Activated CD8-positive, alpha-beta memory T cell treated with anti-CD3 and anti-CD28 coated beads for 24 hours (primary cell): ENCODE measurements around the gene ISM1.
"Not testable (repeated sequence)": the region's sequence is repeated elsewhere in the genome, so short reads cannot be mapped to it uniquely, and the experiment has no call there.

Experiments
- DNase-seq: peaks from one replicate; pipeline ENCODE4 v3.0.0-alpha.2; 2020

ISM1 gene

GRCh38 chr20:13222319-13222716, 1.2 kb downstream of the ISM1 start:
- no peak for DNase-seq

- no peak for DNase-seq
Observed at GRCh38 chr20:13223736-13224520, 2.9 kb downstream of the ISM1 start.

GRCh38 chr20:13226367-13226766, 5.3 kb downstream of the ISM1 start:
- DNase-seq = no peak

GRCh38 chr20:13228771-13229170, 7.7 kb downstream of the ISM1 start:
- no peak for DNase-seq

GRCh38 chr20:13229538-13229937, 8.5 kb downstream of the ISM1 start:
- no peak for DNase-seq

- peak; percentile 67 for DNase-seq
Observed at GRCh38 chr20:13231031-13231752, 10.1 kb downstream of the ISM1 start.

- no peak for DNase-seq
Observed at GRCh38 chr20:13232999-13233398, 11.9 kb downstream of the ISM1 start.

GRCh38 chr20:13234961-13235360, 13.9 kb downstream of the ISM1 start:
- DNase-seq = no peak

- DNase-seq = not testable (repeated sequence)
Observed at GRCh38 chr20:13236360-13236759, 15.3 kb downstream of the ISM1 start.

- DNase-seq = no peak
Observed at GRCh38 chr20:13236990-13237720, 16.1 kb downstream of the ISM1 start.

GRCh38 chr20:13238001-13238653, 17.1 kb downstream of the ISM1 start:
- DNase-seq = no peak

GRCh38 chr20:13243826-13244376, 22.8 kb downstream of the ISM1 start:
- DNase-seq = no peak

GRCh38 chr20:13245250-13245723, 24.2 kb downstream of the ISM1 start:
- no peak for DNase-seq

- no peak for DNase-seq
Observed at GRCh38 chr20:13249118-13249797, 28.2 kb downstream of the ISM1 start.

GRCh38 chr20:13249798-13250170, 28.7 kb downstream of the ISM1 start:
- no peak for DNase-seq

GRCh38 chr20:13250251-13250650, 29.2 kb downstream of the ISM1 start:
- no peak for DNase-seq

GRCh38 chr20:13251106-13251903, 30.2 kb downstream of the ISM1 start:
- no peak for DNase-seq

GRCh38 chr20:13251904-13252297, 30.8 kb downstream of the ISM1 start:
- no peak for DNase-seq

GRCh38 chr20:13255356-13255755, 34.3 kb downstream of the ISM1 start:
- DNase-seq = no peak

- DNase-seq = no peak
Observed at GRCh38 chr20:13256606-13257005, 35.5 kb downstream of the ISM1 start.

GRCh38 chr20:13259921-13260320, 38.8 kb downstream of the ISM1 start:
- no peak for DNase-seq
